WTC11 (cell line): ENCODE data around the gene SHF. TPM values are rescaled to one million over a fixed set of nuclear protein-coding genes. Genes with fewer than 3 reads are reported as not detected.
A peak's percentile ranks its signal among the peaks of the same experiment; 100 is the strongest.

Experiments
- ATAC-seq: fragments of 200-7000 bp; cut with Tn5 transposase; 2 replicates; pipeline ENCODE4 v1.10.0; 2021; ENCODE audit warnings: mild to moderate bottlenecking, moderate library complexity
- CTCF ChIA-PET: fragments of 300-600 bp; sonication (Branson Sonifier 250); formaldehyde crosslinking; loops from one replicate; lab custom pipeline; 2021; ENCODE audit warnings: antibody characterized with exemption; lab: Charles Lee
- POLR2A ChIA-PET: fragments of 350-600 bp; sonication (Branson Sonifier 250); formaldehyde crosslinking; loops from one replicate; lab custom pipeline; 2021; ENCODE audit warnings: antibody characterized with exemption; lab: Charles Lee
- DNase-seq: peaks from one replicate; pipeline ENCODE4 v3.0.0; 2021; ENCODE audit warnings: low spot score
- H3K27ac Mint-ChIP-seq: 2 replicates; pipeline ENCODE4 v1.8.0; 2021; ENCODE audit warnings: mixed read lengths
- H3K27me3 Mint-ChIP-seq: 2 replicates; pipeline ENCODE4 v1.8.0; 2021; ENCODE audit warnings: low read depth, mild to moderate bottlenecking, moderate library complexity, mixed read lengths
- H3K36me3 Mint-ChIP-seq: 2 replicates; pipeline ENCODE4 v1.8.0; 2021; ENCODE audit warnings: mixed read lengths
- H3K4me1 Mint-ChIP-seq: 2 replicates; pipeline ENCODE4 v1.8.0; 2022; ENCODE audit warnings: mixed read lengths
- H3K4me3 Mint-ChIP-seq: 2 replicates; pipeline ENCODE4 v1.8.0; 2021; ENCODE audit warnings: mild to moderate bottlenecking, moderate library complexity, mixed read lengths
- H3K9me3 Mint-ChIP-seq: 2 replicates; pipeline ENCODE4 v1.8.0; 2021; ENCODE audit warnings: mixed read lengths
- CREM ChIP-seq: sonication (generic); formaldehyde crosslinking; IDR thresholded peaks from 2 replicates; pipeline ENCODE4 v1.8.1; 2022; ENCODE audit warnings: mild to moderate bottlenecking, missing genetic modification reagents, moderate library complexity
- CTCF ChIP-seq: fragments of 200-600 bp; IDR thresholded peaks from 2 replicates; pipeline ENCODE4 v1.8.0; 2022; ENCODE audit warnings: antibody characterized with exemption
- ELF4 ChIP-seq: sonication (generic); formaldehyde crosslinking; IDR thresholded peaks from 2 replicates; pipeline ENCODE4 v1.8.1; 2022; ENCODE audit warnings: low read depth, mild to moderate bottlenecking, moderate library complexity, missing genetic modification reagents
- EMX1 ChIP-seq: fragments of 250-450 bp; sonication (Bioruptor Pico); IDR thresholded peaks from 2 replicates; pipeline ENCODE4 v1.8.0; 2021; ENCODE audit warnings: mild to moderate bottlenecking
- ESRRA ChIP-seq: sonication (generic); formaldehyde crosslinking; IDR thresholded peaks from 2 replicates; pipeline ENCODE4 v1.8.1; 2022; ENCODE audit warnings: mild to moderate bottlenecking, missing genetic modification reagents, borderline replicate concordance
- FOXP1 ChIP-seq: sonication (generic); formaldehyde crosslinking; IDR thresholded peaks from 2 replicates; pipeline ENCODE4 v1.8.0; 2022; ENCODE audit warnings: missing genetic modification reagents, mild to moderate bottlenecking, moderate library complexity, borderline replicate concordance
- GABPB1 ChIP-seq: sonication (generic); formaldehyde crosslinking; IDR thresholded peaks from 2 replicates; pipeline ENCODE4 v1.8.1; 2023; ENCODE audit warnings: mild to moderate bottlenecking, missing genetic modification reagents
- GRHL2 ChIP-seq: fragments of 250-450 bp; sonication (Bioruptor Pico); IDR thresholded peaks from 2 replicates; pipeline ENCODE4 v1.8.0; 2022; ENCODE audit warnings: mild to moderate bottlenecking, moderate library complexity; ENCODE audit not compliant: insufficient replicate concordance, severe bottlenecking
- HMGA2 ChIP-seq: fragments of 250-450 bp; sonication (Bioruptor Pico); IDR thresholded peaks from 2 replicates; pipeline ENCODE4 v1.4.0; 2021; ENCODE audit warnings: mild to moderate bottlenecking, moderate library complexity
- KAT7 ChIP-seq: sonication (generic); formaldehyde crosslinking; IDR thresholded peaks from 2 replicates; pipeline ENCODE4 v1.8.1; 2023; ENCODE audit warnings: missing genetic modification reagents, mild to moderate bottlenecking, borderline replicate concordance
- NR3C1 ChIP-seq: sonication (generic); formaldehyde crosslinking; conservative IDR thresholded peaks from 2 replicates; pipeline ENCODE4 v1.8.1; 2023; ENCODE audit warnings: low read depth, mild to moderate bottlenecking, missing genetic modification reagents
- OVOL2 ChIP-seq: fragments of 250-450 bp; sonication (Bioruptor Pico); IDR thresholded peaks from 2 replicates; pipeline ENCODE4 v1.9.0; 2021; ENCODE audit warnings: mild to moderate bottlenecking, borderline replicate concordance
- SMAD4 ChIP-seq: sonication (generic); formaldehyde crosslinking; IDR thresholded peaks from 2 replicates; pipeline ENCODE4 v1.8.0; 2022; ENCODE audit warnings: mild to moderate bottlenecking, missing genetic modification reagents
- TEAD1 ChIP-seq: sonication (generic); formaldehyde crosslinking; IDR thresholded peaks from 2 replicates; pipeline ENCODE4 v1.8.0; 2022; ENCODE audit warnings: mild to moderate bottlenecking, missing genetic modification reagents
- ZNF219 ChIP-seq: sonication (generic); formaldehyde crosslinking; IDR thresholded peaks from 2 replicates; pipeline ENCODE4 v1.8.0; 2023; ENCODE audit warnings: missing genetic modification reagents, mild to moderate bottlenecking, borderline replicate concordance
- ZNF281 ChIP-seq: sonication (generic); formaldehyde crosslinking; IDR thresholded peaks from 2 replicates; pipeline ENCODE4 v1.8.0; 2023; ENCODE audit warnings: mild to moderate bottlenecking, missing genetic modification reagents
- ZNF416 ChIP-seq: fragments of 250-450 bp; sonication (Bioruptor Pico); IDR thresholded peaks from 2 replicates; pipeline ENCODE4 v1.9.0; 2021; ENCODE audit warnings: mild to moderate bottlenecking, inconsistent platforms
- total RNA-seq: library from RNA; stranded (reverse); gene quantifications from 3 replicates; pipeline ENCODE4 v1.2.3, GENCODE V29; 2021
- TF ChIP-seq, protein P1 (sequence below): sonication (generic); formaldehyde crosslinking; IDR thresholded peaks from 2 replicates; pipeline ENCODE4 v1.8.0; 2022; ENCODE audit warnings: missing genetic modification reagents
- TF ChIP-seq, protein P2 (sequence below): fragments of 250-450 bp; sonication (Bioruptor Pico); conservative IDR thresholded peaks from 2 replicates; pipeline ENCODE4 v1.9.0; 2021; ENCODE audit warnings: mild to moderate bottlenecking

SHF gene
- total RNA-seq, 1 experiment from 2014 or later: 30.6 TPM

GRCh38 chr15:45200799-45201556 is 13.2 kb upstream of the SHF start (continued):
- 0 out of 2 replicates have a peak, but pooled peaks have one; percentile 21 for TF ChIP-seq ZNF219 (CRISPR knock-in tag)
- TF ChIP-seq FOXP1 (CRISPR knock-in tag): no peak
- no peak for TF ChIP-seq EMX1 (CRISPR knock-in tag)
- no peak for TF ChIP-seq GRHL2 (CRISPR knock-in tag)
- no peak for TF ChIP-seq ELF4
- TF ChIP-seq NR3C1 (CRISPR knock-in tag): no peak
- no peak for TF ChIP-seq OVOL2 (CRISPR knock-in tag)
- no peak for TF ChIP-seq HMGA2 (CRISPR knock-in tag)
- TF ChIP-seq ZNF281 (CRISPR knock-in tag): no peak
- no peak for TF ChIP-seq KAT7 (CRISPR knock-in tag)
- TF ChIP-seq SMAD4: no peak
- TF ChIP-seq, protein P1, sequence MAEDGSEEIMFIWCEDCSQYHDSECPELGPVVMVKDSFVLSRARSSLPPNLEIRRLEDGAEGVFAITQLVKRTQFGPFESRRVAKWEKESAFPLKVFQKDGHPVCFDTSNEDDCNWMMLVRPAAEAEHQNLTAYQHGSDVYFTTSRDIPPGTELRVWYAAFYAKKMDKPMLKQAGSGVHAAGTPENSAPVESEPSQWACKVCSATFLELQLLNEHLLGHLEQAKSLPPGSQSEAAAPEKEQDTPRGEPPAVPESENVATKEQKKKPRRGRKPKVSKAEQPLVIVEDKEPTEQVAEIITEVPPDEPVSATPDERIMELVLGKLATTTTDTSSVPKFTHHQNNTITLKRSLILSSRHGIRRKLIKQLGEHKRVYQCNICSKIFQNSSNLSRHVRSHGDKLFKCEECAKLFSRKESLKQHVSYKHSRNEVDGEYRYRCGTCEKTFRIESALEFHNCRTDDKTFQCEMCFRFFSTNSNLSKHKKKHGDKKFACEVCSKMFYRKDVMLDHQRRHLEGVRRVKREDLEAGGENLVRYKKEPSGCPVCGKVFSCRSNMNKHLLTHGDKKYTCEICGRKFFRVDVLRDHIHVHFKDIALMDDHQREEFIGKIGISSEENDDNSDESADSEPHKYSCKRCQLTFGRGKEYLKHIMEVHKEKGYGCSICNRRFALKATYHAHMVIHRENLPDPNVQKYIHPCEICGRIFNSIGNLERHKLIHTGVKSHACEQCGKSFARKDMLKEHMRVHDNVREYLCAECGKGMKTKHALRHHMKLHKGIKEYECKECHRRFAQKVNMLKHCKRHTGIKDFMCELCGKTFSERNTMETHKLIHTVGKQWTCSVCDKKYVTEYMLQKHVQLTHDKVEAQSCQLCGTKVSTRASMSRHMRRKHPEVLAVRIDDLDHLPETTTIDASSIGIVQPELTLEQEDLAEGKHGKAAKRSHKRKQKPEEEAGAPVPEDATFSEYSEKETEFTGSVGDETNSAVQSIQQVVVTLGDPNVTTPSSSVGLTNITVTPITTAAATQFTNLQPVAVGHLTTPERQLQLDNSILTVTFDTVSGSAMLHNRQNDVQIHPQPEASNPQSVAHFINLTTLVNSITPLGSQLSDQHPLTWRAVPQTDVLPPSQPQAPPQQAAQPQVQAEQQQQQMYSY: no peak
- TF ChIP-seq, protein P2, sequence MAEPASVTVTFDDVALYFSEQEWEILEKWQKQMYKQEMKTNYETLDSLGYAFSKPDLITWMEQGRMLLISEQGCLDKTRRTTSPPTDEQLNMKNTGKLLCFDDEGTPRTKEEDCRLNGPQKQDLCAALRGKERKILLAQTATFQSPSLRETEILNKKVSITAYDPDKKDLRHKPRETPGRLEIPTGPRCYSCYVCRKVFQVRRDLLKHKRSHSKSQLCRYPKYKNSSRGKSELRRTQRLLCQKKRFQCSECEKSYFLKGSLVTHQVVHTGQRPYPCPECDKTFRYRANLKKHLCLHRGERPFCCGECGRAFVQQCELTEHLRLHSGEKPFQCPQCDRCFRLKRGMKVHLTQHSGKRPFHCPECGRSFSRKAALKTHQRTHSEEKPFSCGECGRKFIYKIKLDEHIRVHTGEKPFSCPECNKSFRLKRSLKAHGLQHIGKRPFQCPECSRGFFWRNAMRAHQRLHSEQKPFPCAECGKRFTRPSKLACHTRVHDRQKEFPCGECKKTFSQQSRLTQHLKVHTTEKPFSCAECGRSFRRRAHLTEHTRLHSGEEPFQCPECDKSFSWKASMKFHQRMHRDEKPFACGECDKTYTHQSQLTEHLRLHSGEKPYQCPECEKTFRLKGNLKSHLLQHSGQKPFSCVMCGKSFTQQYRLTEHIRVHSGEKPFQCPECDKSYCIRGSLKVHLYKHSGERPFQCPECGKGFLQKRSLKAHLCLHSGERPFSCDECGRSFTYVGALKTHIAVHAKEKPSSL (CRISPR knock-in tag): no peak
- TF ChIP-seq TEAD1: peak; percentile 62; the same call in 1 of the 2 replicates

DNA sequence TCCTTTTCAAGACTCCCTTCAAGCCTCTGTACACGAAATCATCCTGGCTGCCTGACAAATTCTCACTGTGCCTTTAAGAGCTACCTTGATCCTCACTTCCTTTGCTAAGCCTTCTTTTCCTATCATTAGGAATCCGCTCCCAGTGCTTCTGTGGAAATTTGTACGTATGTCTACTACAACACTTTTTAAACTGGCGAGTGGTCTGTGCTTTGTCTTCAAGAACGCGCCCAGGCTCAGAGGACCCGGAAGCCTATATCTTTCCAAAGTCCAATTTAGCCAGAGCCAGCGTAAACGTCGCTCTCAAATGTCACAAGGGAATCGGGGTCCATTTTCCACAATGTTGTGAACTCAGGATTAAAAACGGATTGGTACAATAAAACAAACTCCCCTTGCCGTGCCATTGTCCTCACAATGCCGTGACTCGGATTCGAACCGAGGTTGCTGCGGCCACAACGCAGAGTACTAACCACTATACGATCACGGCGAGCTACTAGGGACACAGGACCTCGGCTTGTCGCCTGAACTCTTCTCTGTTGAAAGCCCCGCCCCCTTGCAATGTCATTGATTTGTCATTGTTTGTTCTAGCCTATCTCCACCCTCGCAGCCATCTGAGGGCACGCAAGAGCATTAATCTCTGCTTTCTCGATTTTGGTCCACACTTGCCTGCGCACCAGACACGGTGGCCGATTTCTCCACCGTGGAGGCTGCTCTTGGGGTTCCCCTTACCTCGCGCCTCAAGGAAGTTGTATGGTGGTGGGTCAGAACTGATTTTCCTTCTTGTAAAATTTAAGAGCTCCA is 12.4 kb upstream of the SHF start:
- Mint-ChIP-seq H3K4me3 (no peak overlapping the region), H3K4me1 (peaks cover 7% of the 10 kb centered on the region), H3K36me3 (no peaks in the 10 kb centered on the region), H3K27ac (no peak overlapping the region), H3K9me3 (no peaks in the 10 kb centered on the region), H3K27me3 (peaks cover 7% of the 10 kb centered on the region)
- CTCF ChIA-PET: interaction anchor here (0.6 to 9.5 kb wide), 12 partner anchors 12 to 1352 kb away, joined by 3 to 156 read pairs (median 3); partner anchors contain the start of gene SHF
- POLR2A ChIA-PET: interaction anchor here (0.7 to 1.8 kb wide), 3 partner anchors 32 to 71 kb away, joined by 5 to 6 read pairs (median 6); no protein-coding TSS in a partner anchor
- ATAC-seq: peak; percentile 39
- DNase-seq: peak; percentile 96
- TF ChIP-seq ESRRA (no peak), GABPB1 (CRISPR knock-in tag) (peak; percentile 50), CREM (CRISPR knock-in tag) (0 out of 2 replicates have a peak, but pooled peaks have one; percentile 52), ZNF416 (CRISPR knock-in tag) (0 out of 2 replicates have a peak, but pooled peaks have one; percentile 0), CTCF (no peak), HMGA2 (CRISPR knock-in tag) (no peak)
- TF ChIP-seq, protein P2 (CRISPR knock-in tag): no peak
